Activated naive CD8-positive, alpha-beta T cell treated with anti-CD3 and anti-CD28 coated beads, Interleukin-2, amount 50 U/mL, for 16 hours (primary cell): ENCODE measurements around the gene GMPR2.
"Not testable (repeated sequence)": the region's sequence is repeated elsewhere in the genome, so short reads cannot be mapped to it uniquely, and the experiment has no call there.

ENCODE experiments used
- DNase-seq: peaks from one replicate; pipeline ENCODE4 v3.0.0-alpha.2; 2020; ENCODE audit warnings: low read depth, low spot score

GMPR2 gene

DNA sequence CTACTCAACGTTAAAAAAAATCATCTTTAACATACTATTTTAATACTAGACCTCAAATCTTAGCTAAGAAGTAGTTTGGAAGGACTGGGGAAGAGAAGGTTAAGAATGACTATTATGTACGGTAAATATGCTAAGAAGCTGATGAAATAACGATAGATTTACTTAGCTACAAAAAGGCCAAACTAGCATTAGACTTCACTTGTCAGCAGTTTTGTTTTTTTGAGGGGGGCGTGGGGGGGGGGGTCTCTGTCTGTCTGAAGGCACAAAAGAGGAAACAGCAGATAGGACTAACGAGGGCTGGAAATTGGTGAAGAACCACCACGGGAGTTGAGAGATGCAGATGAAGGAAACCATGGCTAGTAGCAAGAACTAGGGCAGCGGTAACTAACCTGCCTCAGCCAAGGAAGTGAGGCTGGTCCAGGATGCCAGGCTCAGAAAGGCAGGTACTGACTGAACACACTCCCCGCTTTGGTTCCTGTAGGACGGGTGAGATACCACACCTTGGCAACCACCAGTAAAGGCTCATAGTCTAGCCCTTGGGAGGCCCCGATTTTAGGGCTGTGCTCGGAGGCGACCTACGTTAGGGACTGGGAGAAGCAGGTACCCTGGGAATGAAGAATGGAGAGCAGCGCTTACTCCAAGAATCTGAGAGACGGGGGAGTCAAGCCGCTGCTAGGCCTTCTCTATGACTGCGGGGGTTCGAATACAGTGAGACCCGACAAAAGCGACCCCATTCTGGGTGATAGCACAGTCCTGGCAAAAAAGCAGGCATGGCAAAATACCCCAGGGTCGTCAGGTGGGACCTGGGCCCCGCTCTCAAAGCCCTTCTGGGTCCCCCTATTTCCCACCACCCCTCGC, 1.2 kb upstream of the GMPR2 start:
- DNase-seq = no peak

DNA sequence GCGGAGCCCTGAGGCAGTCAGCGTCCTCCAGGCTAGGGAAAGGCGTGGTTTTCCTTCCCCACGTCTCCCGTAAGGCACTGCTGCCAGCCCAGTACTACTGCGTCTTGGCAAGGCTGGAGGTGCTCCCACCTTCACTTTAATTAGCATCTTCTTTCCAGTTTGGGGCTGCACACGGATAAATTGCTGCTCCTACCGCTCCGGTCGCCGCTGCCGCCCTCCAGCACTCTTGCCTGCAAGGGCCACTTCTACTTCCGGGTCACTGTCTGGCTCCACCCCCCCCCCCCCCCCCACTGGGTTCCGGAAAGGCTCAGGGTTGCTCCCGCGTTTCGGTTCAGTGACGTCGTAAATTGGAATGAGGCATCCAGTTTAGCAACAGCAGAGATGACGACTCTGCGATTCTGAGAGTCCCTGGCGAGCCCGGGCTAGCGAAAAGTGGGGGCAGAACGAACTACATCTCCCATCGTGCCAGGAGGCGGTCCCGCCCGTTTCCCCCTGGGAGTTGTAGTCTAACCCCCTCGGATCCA, 546 bp upstream of the GMPR2 start, which contains the start of gene NEDD8:
Gene NEDD8, minus strand, starts transcription at position 247 of the 524 bp plus-strand sequence. Its CDS starts 100 bp downstream, at position 147.
- DNase-seq = peak; percentile 74

DNA sequence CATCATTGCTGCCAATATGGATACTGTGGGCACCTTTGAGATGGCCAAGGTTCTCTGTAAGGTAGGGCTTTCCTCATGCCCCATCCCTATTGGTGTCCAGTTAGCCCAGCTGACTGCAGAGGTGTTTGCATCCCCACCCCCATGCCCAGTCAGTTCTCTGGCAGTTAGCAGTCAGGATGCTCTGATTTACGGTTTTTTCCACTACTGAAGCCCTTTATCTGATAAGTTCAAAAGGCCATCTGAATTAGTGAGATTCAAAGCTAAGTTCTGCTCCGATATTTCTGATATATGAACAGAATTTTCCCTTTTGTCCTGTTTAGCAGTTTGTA, 773 bp downstream of the GMPR2 start:
- DNase-seq = no peak

DNA sequence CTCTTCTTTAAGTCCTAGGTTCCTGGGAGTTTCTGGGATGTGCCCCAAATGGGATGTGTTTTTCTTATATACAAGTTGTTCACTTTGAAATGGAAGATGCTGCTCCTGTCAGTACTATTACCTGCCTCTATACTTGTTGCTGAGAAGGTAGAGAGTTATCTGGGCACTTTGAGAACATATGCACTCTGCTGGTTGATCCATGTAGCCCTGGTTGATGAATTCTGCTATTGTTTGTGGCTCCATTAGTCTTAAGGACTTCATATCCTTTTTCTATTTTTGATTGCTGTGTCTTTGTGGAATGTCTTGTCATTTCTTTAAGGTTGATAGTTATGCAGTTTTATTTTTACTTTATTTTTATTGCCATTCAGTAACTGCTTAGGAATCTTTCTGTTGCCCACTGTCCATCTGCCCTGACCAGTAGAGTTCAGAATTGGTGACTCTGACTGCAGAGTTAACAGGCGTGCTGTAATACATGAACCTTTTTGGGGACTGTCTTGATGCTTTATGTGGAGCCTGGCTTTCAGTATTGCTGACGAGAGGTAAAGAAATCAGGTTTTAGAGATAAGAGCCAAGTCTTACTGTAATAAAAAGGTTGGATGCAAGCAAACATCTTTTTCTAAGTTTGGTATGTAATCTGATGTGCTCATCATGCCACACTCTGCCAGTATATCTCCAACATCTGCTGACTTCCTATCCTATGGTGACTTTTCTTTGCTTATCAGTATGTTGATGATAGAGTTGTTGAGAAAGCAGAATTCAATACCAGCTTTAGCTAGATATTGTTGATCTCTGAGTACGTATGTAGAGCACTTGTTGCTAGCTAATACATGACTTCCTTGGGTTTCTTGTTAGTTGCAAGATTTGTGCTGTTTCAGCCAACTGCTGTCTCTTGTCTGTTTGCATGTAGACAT, 1.6 kb downstream of the GMPR2 start:
- DNase-seq = no peak

DNA sequence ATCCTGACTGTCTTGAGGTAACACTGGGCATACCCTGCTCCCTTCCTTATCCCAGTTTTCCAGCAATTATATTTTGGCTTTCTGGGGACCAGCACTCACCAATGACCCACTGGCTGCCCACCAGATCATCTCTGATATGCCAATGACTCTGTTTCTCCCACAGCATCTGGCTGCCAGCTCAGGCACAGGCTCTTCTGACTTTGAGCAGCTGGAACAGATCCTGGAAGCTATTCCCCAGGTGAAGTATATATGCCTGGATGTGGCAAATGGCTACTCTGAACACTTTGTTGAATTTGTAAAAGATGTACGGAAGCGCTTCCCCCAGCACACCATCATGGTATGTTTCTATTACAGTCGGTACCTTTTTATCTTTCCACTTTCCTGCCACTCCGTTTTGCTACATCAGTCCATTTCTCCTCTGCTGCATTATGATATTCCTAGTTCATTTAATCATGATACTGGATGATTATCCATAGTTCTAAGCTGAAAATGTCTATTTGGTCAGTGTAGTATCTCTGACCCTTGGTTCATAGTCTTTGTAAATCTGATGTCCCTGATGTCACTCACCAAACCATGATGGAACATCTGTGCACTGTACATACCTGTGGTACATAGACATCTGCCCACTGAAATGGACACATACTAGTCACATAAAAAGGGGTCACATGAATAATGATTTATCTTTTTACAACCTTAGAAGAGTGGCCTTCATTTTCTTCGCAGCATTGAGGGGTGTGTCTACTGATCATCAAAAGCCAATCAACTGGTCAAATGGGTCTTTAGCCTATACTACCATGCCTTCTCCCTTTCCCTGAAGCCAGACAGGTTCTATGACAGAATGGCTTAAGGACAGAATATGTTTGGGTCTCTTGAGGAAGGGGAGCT, 3.3 kb downstream of the GMPR2 start:
- no peak for DNase-seq

DNA sequence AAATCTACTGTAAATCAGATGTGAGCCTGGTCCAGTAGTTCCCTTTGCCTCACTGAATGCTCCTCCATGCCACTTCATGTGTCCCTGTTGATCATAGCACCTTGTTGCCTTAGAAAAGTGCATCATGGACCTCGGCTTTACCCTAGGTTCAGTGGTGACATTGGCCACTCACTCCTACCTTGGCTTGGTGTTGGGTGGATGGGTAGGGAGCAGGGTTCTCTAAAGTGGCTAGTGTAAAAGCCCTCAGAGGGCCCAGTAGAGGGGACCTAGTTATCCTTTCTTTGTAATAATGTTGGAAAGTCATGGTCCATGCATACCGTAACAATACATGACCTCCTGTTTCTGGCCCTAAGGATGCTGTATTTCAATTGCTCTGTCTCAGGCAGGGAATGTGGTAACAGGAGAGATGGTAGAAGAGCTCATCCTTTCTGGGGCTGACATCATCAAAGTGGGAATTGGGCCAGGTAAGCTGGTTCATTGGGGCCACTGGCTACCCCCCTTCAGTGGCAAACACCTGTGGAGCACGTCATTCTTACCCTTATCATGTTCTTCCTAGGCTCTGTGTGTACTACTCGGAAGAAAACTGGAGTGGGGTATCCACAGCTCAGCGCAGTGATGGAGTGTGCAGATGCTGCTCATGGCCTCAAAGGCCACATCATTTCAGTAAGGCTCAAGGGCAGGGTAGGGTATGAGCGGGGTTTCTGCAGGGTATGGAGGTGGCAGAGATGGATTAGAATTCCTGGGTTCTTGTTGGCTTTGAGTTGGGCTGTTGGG, 4.1 kb downstream of the GMPR2 start:
- DNase-seq = no peak

DNA sequence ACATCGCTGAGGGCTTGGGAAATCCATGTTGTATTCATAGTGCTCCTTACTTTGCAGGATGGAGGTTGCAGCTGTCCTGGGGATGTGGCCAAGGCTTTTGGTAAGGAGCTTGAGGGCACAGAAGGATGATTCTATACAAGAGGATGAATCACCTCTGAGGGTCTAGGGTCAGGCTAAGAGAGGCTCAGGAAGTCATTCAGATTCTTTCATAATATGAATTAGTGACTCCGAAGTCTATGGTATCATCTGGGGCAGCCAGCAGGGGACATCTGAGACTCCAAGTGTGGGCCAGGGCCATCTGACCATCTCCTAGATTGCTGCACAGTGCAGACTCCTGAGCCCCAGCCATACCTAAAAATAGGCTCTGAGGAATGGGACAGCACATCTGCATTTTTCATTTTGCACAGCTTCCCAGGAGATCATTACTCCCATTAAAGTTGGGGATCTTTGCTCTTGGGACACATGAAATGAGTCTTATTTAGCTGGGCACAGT, 4.8 kb downstream of the GMPR2 start:
- no peak for DNase-seq

DNA sequence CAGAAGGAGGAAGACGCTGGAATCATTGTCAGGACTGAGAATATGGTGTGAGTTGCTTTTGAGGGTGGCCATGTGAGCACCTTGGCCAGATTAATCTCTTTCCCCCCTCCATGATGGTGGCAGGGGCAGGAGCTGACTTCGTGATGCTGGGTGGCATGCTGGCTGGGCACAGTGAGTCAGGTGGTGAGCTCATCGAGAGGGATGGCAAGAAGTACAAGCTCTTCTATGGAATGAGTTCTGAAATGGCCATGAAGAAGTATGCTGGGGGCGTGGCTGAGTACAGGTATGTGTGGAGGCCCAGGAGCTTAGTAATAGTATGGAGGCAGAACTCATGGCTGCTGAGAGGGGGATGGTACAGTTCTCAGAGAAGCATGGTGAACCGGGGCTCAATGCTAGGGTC, 5.4 kb downstream of the GMPR2 start:
- DNase-seq = no peak

DNA sequence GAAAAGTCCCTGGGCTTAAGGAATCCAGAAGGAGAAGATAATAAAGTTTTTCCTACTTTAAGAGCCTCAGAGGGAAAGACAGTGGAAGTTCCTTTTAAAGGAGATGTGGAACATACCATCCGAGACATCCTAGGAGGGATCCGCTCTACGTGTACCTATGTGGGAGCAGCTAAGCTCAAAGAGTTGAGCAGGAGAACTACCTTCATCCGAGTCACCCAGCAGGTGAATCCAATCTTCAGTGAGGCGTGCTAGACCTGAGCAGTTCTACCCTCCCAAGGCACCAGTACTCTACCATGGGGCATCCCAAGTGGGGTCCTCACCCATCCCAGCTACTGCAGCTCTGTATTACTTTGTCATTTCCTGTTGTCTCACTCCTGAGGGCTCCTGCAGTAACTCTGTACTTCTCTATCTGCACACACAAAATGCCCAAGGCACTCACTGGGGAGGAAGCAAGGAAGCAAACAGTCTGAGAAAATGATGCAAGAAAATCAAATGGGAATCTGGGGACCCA, 5.9 kb downstream of the GMPR2 start:
- no peak for DNase-seq

DNA sequence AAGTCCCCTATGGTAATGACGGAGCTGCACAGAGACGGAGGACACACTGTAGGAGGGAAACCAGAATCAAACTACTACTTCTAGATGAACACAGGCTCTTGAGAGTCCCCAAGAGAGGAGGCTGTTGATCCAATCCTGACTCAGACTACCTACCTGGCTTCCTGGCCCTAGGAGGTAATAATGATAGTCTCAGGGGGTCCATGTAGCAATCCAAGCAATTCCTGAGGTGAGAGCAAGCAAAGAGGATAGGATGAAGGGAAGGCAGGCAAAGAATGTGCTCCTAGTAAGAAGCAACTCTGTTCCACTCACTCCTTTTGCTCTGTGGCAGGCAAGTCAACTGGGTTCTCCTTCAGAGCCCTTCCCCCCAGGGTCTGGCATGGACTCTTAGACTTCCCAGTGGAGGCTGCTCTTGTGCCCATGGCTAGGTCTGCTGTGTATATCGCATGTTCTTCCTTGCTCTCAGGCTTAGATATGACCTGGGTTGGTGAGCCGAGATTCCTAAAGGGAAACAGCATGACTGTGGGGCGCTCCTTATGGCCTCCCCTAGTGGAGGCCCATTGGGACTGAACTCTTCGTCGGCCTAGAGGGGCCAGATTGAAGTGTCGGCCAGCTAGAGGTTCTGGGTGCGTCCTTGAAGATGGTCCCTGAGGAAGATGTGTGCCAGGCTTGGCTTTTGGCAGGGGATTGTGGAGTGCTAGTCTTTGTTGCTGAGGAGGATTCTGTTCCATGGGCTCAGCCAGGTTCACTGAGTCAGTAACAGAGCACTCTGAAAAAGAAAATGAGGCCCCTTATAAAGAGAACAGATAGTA, 7.6 kb downstream of the GMPR2 start:
- no peak for DNase-seq

DNA sequence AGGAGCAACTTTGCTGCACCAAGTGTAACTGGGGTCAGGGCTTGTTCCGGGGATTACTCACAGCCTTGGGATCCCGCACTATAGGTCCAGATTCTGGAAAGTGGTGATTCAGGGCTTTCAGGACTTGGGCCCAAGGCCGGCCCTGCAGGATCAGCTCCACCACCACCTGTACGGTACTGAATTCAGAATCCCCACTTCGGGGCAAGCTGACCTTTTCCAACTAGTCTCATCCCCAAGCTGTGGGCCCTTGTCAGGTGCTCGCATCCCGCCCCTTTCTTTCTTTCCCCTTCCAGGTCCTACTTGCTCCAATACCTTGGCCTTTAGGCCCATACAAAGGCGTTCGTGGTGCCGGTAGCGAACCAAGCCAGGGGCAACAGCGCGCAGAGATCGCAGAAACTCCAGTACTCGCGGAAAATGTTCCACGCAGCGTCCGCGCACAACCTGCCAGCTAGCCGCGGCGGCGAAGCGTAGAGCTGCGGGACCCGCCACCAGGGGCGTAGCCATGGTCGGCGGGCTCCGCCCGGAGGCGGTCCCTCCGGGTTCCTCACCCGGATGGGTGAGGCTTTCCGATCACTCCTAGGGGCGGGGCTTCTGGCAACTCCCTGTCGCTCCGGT, 9.2 kb downstream of the GMPR2 start:
- peak; percentile 91 for DNase-seq

DNA sequence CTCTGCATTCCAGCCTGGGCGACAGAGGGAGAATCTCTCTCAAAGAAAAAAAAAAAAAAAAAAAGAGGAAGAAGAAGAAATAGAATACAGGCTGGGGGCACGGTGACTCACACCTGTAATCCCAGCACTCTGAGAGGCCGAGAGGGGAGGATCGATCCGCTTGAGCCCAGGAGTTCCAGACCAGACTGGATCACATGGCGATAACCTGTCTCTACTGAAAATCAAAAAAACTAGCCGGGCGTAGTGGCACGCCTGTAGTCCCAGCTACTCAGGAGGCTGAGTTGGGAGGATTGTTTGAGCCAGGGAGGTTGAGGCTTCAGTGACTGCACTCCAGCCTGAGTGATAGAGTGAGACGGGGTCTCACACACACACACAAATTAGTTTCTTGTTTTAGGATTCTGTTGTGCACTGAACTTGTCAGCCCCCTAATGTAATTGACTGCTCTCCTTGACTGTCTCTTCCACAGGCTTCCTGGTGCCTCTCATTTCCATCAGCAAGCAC, 10.7 kb downstream of the GMPR2 start:
- no peak for DNase-seq

DNA sequence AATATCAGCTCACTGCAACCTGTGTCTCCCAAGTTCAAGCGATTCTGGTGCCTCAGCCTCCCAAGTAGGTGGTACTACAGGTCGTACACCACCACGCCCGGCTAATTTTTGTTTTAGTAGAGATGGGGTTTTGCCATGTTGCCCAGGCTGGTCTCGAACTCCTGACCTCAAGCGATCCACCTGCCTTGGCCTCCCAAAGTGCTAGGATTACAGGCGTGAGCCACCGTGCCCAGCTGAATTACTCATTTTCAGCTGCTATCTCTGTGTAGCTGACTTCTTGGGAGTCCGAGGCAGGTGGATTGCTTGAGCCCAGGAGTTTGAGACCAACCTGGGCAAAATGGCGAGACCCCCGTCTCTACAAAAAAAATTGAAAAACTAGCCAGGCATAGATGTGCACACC, 12.6 kb downstream of the GMPR2 start:
- not testable (repeated sequence) for DNase-seq

DNA sequence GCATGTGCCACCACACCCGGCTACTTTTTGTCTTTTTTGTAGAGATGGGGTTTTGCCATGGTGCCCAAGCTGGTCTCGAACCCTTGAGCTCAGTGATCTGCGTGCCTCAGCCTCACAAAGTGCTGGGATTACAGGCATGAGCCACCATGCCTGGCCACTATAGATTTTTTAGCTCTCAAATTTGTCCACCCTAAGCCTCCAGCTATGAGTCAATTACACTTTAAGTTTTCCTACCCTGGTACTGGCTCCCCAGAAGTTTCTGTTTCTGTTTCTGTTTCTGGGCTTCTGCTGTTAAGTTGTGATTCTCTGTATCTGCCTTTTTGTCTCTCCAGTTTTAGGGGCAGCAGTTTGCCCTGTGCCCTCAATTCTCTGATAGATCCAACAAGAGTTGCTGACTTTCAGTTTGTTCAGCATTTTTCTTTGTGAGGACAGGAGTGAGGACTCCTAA, 14.1 kb downstream of the GMPR2 start:
- DNase-seq = no peak

DNA sequence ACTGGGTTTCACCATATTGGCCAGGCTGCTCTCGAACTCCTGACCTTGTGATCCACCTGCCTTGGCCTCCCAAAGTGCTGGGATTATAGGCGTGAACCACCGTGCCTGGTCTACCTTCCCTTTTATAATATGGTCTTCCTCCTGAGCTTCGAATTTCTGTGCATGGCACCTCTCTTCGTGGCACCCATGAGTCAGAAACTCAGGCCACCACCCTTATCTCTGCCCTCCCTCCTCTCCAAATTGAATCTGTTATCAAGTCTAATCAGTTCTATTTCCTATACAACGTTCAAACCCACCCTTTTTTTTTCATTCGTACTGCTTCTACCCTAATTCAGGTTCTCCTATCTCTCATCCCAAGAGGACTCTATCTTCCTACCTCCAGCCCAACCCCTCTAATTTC, 14.7 kb downstream of the GMPR2 start:
- no peak for DNase-seq

DNA sequence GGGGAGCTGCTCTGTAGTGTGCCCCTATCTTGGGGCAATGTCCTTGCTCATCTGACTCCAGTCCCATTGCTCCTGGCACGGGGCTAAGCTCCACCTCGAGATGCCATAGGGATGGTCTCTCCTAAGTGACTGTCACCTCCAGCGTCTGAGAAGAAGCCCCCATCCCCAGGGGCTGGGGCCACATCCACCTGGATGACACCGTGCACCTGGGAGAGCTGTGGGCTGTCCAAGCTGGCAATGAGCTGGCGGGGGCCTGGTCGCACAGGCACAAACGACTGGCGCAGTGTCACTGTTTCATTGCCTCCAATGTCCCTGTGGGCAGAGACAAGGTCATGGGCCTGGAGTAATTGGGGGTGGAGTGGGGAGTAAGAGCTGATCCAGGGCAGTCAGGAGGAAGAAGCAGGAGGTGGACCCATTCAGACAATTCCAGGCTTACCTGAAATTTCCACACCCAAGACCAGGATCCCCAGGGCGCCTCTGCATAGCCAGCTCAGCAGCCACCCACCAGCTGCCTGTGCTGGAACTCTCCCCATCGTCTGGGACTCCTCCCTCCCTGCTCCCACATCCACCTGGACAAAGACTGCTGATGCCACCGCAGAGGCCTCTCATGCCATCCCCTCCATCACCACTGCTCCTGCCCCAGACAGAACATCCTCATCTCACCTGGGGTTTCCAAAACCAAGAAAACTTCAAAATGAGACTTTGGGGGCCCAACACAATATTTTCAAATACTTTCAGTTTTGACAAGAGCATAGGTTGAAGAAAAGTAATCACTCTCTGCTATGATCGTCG, 16.7 kb downstream of the GMPR2 start:
- no peak for DNase-seq

DNA sequence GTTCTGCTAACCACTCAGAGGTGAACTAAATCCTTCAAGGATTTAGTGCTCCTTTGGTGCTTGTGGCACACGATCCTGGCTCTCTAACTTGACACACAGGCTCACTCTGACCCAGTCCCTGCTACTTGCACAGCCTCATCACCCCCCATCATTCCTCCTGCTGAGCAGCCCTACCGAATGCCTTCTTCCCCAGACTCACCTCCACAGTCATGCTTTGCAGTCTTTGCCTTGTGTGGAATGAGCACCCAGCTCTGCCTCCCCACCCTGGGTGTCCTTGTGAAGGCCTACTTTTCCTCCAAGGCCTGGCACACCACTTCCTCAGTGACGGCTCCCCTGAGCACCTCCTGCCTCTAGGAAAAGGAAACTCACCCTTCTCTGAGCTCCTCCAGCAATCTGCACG, 17.6 kb downstream of the GMPR2 start:
- DNase-seq = no peak

DNA sequence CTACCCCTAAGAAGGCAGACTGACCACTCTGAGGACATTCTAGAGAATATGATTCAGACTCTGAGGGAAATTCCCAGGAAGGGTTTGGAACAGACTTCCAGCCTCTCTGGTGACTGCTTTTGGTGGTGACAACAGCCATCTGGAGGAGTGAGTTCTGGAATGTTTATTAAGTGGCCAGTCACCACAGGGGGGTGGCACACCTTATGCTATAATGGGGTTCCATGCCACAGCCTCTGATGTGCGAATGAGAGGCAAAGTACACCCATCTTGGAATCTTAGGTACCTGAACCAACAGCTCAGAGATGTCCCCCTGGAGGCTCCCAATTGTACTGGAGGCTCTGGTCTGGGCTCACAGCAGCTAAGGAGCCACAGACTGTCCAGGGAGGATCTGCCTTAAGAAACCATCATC, 19.2 kb downstream of the GMPR2 start:
- DNase-seq = no peak
